PC-3 (cell line): Measurements from ENCODE around the gene P3H2.

ENCODE experiments used
- CTCF ChIP-seq: fragments of 300-600 bp; sonication (generic); conservative IDR thresholded peaks from 2 replicates; pipeline ENCODE4 v1.5.1; 2017; ENCODE audit warnings: antibody characterized with exemption, low read depth, mild to moderate bottlenecking, low read length
- EZH2 ChIP-seq: fragments of 300-600 bp; sonication (generic); IDR thresholded peaks from one replicate; pipeline ENCODE4 v1.6.1; 2017; ENCODE audit warnings: antibody characterized with exemption, mild to moderate bottlenecking, low read length; ENCODE audit not compliant: unreplicated experiment
- EZH2phosphoT487 ChIP-seq: fragments of 300-600 bp; sonication (generic); IDR thresholded peaks from 2 replicates; pipeline ENCODE4 v1.6.1; 2018; ENCODE audit warnings: mild to moderate bottlenecking, antibody characterized with exemption, low read length, borderline replicate concordance

- TF ChIP-seq CTCF, result no peak
- TF ChIP-seq EZH2, result no peak
- TF ChIP-seq EZH2phosphoT487, result no peak
These were observed 131.8 kb downstream of the P3H2 start for GRCh38 chr3:189988854-189989253.
